Keratinocyte (primary cell): ENCODE results near the gene ROBO4.

Source experiments
- EZH2 ChIP-seq: IDR thresholded peaks from one replicate; pipeline ENCODE4 v1.6.1; 2012; ENCODE audit warnings: inconsistent platforms, mild to moderate bottlenecking, low read length, moderate library complexity
- TF ChIP-seq, protein P1 (sequence below), 3 experiments: IDR thresholded peaks in 1 of 3; conservative IDR thresholded peaks in 1 of 3; optimal IDR thresholded peaks in 1 of 3; 2 replicates in 2 of 3; 3 replicates in 1 of 3; pipeline versions ENCODE3 to v1.5.1; 2011; ENCODE audit warnings: low read length in 3 of 3, mild to moderate bottlenecking in 3 of 3, moderate library complexity in 2 of 3, control low read depth in 1 of 3, inconsistent platforms in 1 of 3; ENCODE audit not compliant: insufficient read depth in 2 of 3; ENCODE audit errors: extremely low read depth in 1 of 3

DNA sequence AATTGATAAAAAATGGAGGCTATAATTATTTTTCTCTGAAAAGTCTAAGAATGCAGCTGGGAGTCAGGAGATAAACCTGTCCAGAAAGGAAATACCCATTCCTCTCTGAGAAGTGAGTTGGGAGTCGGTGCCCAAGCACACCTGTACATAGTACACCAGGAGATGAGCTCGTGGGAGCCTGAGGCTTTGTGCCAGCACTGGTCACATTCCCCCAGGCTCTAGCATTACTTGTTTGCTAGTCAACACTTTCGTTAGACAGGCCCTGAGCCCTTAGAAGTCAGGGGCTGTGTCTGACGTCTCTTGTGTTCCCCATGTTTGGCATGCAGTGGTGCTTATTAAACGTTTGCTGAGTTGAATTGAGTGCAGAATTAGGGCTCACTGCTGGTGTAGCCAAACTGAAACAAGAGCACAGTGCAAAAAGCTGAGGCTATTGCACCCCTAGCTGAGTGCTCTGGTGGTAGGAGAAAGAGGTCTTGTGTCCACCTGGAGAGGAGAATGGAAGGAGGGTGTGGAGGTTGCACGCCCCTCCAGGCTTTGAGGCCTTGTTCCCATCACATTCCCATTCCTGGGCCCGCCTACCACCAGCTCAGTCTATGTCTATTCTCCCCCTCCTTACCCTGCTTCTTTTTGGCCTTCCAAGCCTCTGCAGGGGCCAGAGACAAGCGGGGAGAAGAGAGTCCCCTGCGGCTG, 6.8 kb downstream of the ROBO4 start:
- TF ChIP-seq, protein P1, sequence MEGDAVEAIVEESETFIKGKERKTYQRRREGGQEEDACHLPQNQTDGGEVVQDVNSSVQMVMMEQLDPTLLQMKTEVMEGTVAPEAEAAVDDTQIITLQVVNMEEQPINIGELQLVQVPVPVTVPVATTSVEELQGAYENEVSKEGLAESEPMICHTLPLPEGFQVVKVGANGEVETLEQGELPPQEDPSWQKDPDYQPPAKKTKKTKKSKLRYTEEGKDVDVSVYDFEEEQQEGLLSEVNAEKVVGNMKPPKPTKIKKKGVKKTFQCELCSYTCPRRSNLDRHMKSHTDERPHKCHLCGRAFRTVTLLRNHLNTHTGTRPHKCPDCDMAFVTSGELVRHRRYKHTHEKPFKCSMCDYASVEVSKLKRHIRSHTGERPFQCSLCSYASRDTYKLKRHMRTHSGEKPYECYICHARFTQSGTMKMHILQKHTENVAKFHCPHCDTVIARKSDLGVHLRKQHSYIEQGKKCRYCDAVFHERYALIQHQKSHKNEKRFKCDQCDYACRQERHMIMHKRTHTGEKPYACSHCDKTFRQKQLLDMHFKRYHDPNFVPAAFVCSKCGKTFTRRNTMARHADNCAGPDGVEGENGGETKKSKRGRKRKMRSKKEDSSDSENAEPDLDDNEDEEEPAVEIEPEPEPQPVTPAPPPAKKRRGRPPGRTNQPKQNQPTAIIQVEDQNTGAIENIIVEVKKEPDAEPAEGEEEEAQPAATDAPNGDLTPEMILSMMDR (optimal IDR thresholded peaks at IDR 0.05 in 1 of 3, IDR thresholded peaks at IDR 0.05 in 1 of 3, conservative IDR thresholded peaks at IDR 0.05 in 1 of 3; ENCODE audit: extremely low read depth in 1 of 3, insufficient read depth in 2 of 3, low read length in 3 of 3): no peak
- TF ChIP-seq EZH2: no peak
